RWPE2 (cell line): ENCODE data around the gene ENOX2.
"Not testable (repeated sequence)": the region's sequence is repeated elsewhere in the genome, so short reads cannot be mapped to it uniquely, and the experiment has no call there.

ENCODE experiments used
- ATAC-seq: fragments of 200-7000 bp; cut with Tn5 transposase; 3 replicates; pipeline ENCODE4 v1.9.1; 2021; ENCODE audit warnings: low read depth
- DNase-seq: peaks from one replicate; pipeline ENCODE4 v3.0.0-alpha.2; 2020; ENCODE audit warnings: low spot score
- H3K27ac ChIP-seq: fragments of 450-650 bp; 2 replicates; pipeline ENCODE4 v1.5.1; 2017; ENCODE audit warnings: mild to moderate bottlenecking; ENCODE audit not compliant: poor library complexity, severe bottlenecking
- H3K27me3 ChIP-seq: fragments of 250-450 bp; sonication (Bioruptor Pico); 2 replicates; pipeline ENCODE4 v1.5.1; 2021; ENCODE audit warnings: mild to moderate bottlenecking, moderate library complexity; ENCODE audit not compliant: insufficient read depth, poor library complexity, severe bottlenecking
- H3K36me3 ChIP-seq: fragments of 250-450 bp; sonication (Bioruptor Pico); 2 replicates; pipeline ENCODE4 v1.5.1; 2020; ENCODE audit warnings: low read depth, mild to moderate bottlenecking, moderate library complexity
- H3K4me1 ChIP-seq: fragments of 250-450 bp; sonication (Bioruptor Pico); 2 replicates; pipeline ENCODE4 v1.5.1; 2021; ENCODE audit warnings: mild to moderate bottlenecking, moderate library complexity; ENCODE audit not compliant: insufficient read depth, poor library complexity, severe bottlenecking
- H3K4me3 ChIP-seq: fragments of 250-450 bp; sonication (Bioruptor Pico); 2 replicates; pipeline ENCODE4 v1.5.1; 2021; ENCODE audit warnings: mild to moderate bottlenecking, moderate library complexity; ENCODE audit not compliant: severe bottlenecking
- H3K9me3 ChIP-seq: fragments of 250-450 bp; sonication (Bioruptor Pico); 2 replicates; pipeline ENCODE4 v1.5.1; 2021; ENCODE audit warnings: mild to moderate bottlenecking, moderate library complexity; ENCODE audit not compliant: severe bottlenecking
- TF ChIP-seq, protein P1 (sequence below): fragments of 450-650 bp; IDR thresholded peaks from one replicate; pipeline ENCODE4 v1.5.1; 2017; ENCODE audit warnings: mild to moderate bottlenecking, moderate library complexity; ENCODE audit not compliant: poor library complexity, severe bottlenecking

The ENOX2 gene

DNA sequence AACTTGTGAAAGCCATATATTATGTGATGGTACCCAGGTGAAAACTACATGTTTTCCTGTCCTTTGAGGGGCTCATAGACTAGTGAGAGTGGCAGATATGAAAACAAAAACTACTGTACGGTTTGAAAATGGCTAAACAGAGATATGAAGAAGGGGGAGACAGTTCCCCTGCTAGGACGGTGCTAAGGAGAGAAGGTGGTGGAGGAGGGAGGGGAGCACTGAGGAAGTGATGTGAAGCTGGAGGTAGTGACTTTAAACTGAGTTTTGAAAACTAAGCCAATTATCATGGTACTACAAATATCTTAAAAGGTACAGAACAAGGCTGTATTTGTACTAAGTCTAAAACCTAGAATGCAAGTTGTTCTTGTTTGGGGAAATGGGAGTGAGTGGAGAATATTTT lies 188.3 kb downstream of the ENOX2 start:
- H3K9me3 ChIP-seq = no peaks in the 10 kb centered on the region
- ATAC-seq (no peak), DNase-seq (no peak)
- no peaks in the 10 kb centered on the region for H3K27me3 ChIP-seq
- TF ChIP-seq, protein P1, sequence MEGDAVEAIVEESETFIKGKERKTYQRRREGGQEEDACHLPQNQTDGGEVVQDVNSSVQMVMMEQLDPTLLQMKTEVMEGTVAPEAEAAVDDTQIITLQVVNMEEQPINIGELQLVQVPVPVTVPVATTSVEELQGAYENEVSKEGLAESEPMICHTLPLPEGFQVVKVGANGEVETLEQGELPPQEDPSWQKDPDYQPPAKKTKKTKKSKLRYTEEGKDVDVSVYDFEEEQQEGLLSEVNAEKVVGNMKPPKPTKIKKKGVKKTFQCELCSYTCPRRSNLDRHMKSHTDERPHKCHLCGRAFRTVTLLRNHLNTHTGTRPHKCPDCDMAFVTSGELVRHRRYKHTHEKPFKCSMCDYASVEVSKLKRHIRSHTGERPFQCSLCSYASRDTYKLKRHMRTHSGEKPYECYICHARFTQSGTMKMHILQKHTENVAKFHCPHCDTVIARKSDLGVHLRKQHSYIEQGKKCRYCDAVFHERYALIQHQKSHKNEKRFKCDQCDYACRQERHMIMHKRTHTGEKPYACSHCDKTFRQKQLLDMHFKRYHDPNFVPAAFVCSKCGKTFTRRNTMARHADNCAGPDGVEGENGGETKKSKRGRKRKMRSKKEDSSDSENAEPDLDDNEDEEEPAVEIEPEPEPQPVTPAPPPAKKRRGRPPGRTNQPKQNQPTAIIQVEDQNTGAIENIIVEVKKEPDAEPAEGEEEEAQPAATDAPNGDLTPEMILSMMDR = no peak
- H3K4me3 ChIP-seq = no peak overlapping the region
- H3K36me3 ChIP-seq = no peaks in the 10 kb centered on the region
- no peaks in the 10 kb centered on the region for H3K4me1 ChIP-seq
- H3K27ac ChIP-seq = no peak overlapping the region

DNA sequence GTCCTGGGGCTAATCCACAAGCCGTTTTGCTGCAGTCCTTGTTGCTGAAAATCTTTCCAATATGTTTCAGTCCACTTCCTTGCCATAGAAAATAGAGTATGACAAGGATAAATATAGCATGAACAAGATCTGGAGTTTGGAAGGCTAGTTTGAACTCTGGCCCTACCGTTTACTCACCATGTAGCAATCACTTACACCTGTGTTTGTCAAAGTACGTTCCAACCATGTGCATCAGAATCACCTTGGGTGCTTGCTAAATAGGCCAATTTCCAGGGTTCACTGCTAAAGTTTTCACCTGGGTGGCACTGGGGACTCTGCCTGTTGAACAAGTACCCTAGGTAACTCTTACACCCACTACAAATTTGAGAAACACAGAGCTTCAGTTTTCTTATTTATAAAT lies 188.9 kb downstream of the ENOX2 start:
- ATAC-seq (no peak), DNase-seq (no peak)
- no peak overlapping the region for H3K4me3 ChIP-seq
- no peaks in the 10 kb centered on the region for H3K36me3 ChIP-seq
- no peaks in the 10 kb centered on the region for H3K4me1 ChIP-seq
- TF ChIP-seq, protein P1 = no peak
- H3K27me3 ChIP-seq = no peaks in the 10 kb centered on the region
- no peaks in the 10 kb centered on the region for H3K9me3 ChIP-seq
- no peak overlapping the region for H3K27ac ChIP-seq

DNA sequence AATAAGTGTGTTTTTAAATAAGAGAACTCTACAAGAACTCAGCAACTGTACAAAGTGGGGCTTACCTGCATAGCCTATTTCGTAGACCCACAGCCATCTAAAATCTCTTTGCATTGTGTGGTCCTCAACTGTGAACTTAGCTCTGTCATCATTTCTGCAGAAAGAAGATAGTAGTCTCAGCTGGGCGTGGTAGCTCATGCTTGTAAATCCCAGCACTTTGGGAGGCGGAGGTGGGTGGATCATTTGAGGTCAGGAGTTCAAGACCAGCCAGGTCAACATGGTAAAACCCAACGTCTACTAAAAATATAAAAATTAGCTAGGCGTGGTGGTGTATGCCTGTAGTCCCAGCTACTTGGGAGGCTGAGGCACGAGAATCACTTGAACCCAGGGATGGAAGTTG lies 193.8 kb downstream of the ENOX2 start:
- H3K9me3 ChIP-seq, H3K36me3 ChIP-seq, H3K4me3 ChIP-seq, H3K27ac ChIP-seq, ATAC-seq, H3K4me1 ChIP-seq, DNase-seq, H3K27me3 ChIP-seq: not testable (repeated sequence)

DNA sequence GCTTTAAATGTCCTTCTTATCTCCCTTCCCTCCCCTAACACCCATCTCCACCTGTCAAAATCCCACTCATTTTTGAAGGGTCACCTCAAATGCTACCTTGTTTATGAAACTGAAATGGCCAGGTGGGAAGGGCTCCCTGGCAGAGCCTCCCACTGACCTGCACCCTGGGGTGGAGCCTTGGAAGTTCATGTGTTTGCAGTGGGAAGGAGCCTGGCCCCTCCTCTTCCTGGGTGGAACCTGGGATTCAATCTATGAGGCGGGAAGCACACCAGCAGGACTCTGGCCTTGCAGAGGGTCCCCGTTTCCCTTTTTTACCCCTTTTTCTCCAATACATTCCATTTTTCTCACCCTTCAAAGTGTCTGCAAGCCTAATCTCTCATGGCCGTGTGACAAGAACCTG lies 197.4 kb downstream of the ENOX2 start:
- no peaks in the 10 kb centered on the region for H3K9me3 ChIP-seq
- no peak for DNase-seq

DNA sequence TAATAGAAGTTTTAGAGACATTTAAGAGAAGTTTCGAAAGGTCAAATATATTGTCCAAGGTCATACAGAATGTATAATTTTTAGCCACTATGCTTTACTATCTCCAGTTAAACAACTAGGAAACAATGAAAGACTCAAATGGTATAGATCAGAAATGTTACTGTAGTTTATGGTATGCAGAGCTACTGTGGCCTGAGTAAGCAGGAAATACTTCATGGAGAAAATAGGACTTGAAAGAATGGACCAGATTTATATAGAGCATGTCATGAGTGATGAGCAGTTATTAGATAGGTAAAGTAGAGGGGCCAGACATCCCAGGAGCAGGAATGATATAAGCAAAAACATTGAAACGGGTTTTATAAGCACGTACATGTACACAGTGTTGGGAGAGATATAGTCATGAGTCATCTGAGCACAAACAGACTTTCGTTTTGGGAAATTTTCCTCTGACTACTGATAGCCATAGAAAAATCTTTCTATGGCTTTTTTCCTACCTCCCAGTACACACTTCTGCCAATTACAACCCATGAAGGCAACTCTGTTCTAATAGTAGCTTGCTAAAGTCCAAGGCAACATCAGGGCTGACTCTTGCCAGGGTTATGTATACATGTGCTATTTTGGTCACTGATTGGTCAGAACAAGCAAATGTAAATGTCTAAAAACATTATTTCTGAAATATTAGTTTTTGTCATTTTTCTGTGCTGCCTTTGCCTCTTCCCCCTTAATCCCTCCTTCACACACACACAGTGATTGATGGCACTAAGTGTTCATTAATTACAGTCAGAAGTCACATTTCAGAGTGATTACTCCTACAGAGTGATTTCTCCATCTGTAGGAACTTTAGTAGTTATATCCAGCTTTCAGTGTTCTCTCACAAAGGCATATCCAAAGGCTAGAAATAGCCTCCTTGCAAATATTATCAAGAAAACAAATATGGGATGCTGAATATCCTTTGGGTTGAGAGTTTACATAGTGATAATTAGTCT lies 198.7 kb downstream of the ENOX2 start:
- Histone ChIP-seq H3K4me1 (no peaks in the 10 kb centered on the region), H3K9me3 (no peaks in the 10 kb centered on the region), H3K36me3 (no peaks in the 10 kb centered on the region), H3K27me3 (no peaks in the 10 kb centered on the region), H3K4me3 (no peak overlapping the region), H3K27ac (no peak overlapping the region)
- ATAC-seq (peak; percentile 50; the same call in 1 of the 3 replicates), DNase-seq (no peak)
- TF ChIP-seq, protein P1 = no peak

More for the DNA sequence above, 197.4 kb downstream of the ENOX2 start:
- Histone ChIP-seq H3K27me3 (no peaks in the 10 kb centered on the region), H3K27ac (no peak overlapping the region), H3K36me3 (no peaks in the 10 kb centered on the region), H3K4me1 (no peaks in the 10 kb centered on the region), H3K4me3 (no peak overlapping the region)
- TF ChIP-seq, protein P1 = no peak
- ATAC-seq = no peak
